ENCODE results near the gene ARHGAP15. TPM values are rescaled to one million over a fixed set of nuclear protein-coding genes. Genes with fewer than 3 reads are reported as not detected.

Gene ARHGAP15
- total RNA-seq, 1 donor from 2014 or later, result not detected

DNA sequence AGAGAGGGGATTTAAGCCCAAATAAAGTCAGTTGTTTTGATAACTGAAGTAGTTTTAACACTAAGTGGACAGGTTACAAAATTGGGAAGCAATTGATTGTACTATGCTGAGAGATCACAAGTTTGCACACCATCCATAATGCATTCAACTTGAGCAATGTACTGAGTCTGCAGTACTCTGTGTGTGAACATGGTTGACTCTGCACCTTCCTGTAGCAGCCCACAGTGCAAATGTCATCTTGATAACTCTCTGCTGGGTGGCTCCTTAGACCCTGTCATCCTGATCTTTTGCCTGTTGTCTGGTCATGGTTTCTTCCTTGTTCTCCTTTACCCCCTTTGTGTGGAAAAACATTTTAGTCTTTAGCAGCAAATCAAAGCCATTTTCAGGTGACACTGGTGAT is 168.0 kb downstream of the ARHGAP15 start:
- Mint-ChIP-seq H3K4me3 (ENCODE audit: unreplicated experiment) (no peak overlapping the region), H3K27me3 (ENCODE audit: low read depth, unreplicated experiment) (no peaks in the 10 kb centered on the region), H3K36me3 (ENCODE audit: low read depth, unreplicated experiment) (no peaks in the 10 kb centered on the region), H3K4me1 (ENCODE audit: low read depth, unreplicated experiment) (peaks cover 4% of the 10 kb centered on the region), H3K27ac (ENCODE audit: unreplicated experiment) (no peak overlapping the region), H3K9me3 (ENCODE audit: unreplicated experiment) (no peaks in the 10 kb centered on the region)
- no peak overlapping the region for H3K4me2 ChIP-seq (ENCODE audit: low read length)
- FAIRE-seq, result no peak
- no peak overlapping the region for H3K4me3 ChIP-seq (ENCODE audit: insufficient read depth, low read depth, low read length)
- no peaks in the 10 kb centered on the region for H3K27me3 ChIP-seq (ENCODE audit: insufficient read depth, low read length)
- TF ChIP-seq EZH2 (IDR thresholded peaks at IDR 0.05; ENCODE audit: insufficient read depth, low read length) (no peak), CTCF (IDR thresholded peaks at IDR 0.05; ENCODE audit: insufficient read depth, low read depth, low read length) (no peak)
- H3K27ac ChIP-seq (ENCODE audit: low read depth, low read length), result no peak overlapping the region
- no peaks in the 10 kb centered on the region for H4K20me1 ChIP-seq (ENCODE audit: insufficient read depth, low read length)
- H3K79me2 ChIP-seq (ENCODE audit: insufficient read depth, low read length), result no peaks in the 10 kb centered on the region
- H3K9ac ChIP-seq (ENCODE audit: low read length), result no peak overlapping the region
- no peak overlapping the region for H2AFZ ChIP-seq (ENCODE audit: low read depth, low read length)
- no peak for DNase-seq (ENCODE audit: low read depth)
- H3K9me3 ChIP-seq (ENCODE audit: insufficient read depth, low read depth, low read length), result no peaks in the 10 kb centered on the region
- H3K4me1 ChIP-seq (ENCODE audit: insufficient read depth, low read length), result no peaks in the 10 kb centered on the region
- H3K36me3 ChIP-seq (ENCODE audit: insufficient read depth, low read length), result no peaks in the 10 kb centered on the region

GRCh38 chr2:143300536-143300935 is 171.3 kb downstream of the ARHGAP15 start:
- Histone ChIP-seq H3K4me3 (ENCODE audit: insufficient read depth, low read depth, low read length) (no peak overlapping the region), H2AFZ (ENCODE audit: low read depth, low read length) (no peak overlapping the region), H3K4me2 (ENCODE audit: low read length) (no peak overlapping the region), H3K79me2 (ENCODE audit: insufficient read depth, low read length) (no peaks in the 10 kb centered on the region), H3K27me3 (ENCODE audit: insufficient read depth, low read length) (no peaks in the 10 kb centered on the region), H3K9ac (ENCODE audit: low read length) (no peak overlapping the region), H4K20me1 (ENCODE audit: insufficient read depth, low read length) (no peaks in the 10 kb centered on the region), H3K27ac (ENCODE audit: low read depth, low read length) (no peak overlapping the region), H3K36me3 (ENCODE audit: insufficient read depth, low read length) (no peaks in the 10 kb centered on the region), H3K9me3 (ENCODE audit: insufficient read depth, low read depth, low read length) (no peaks in the 10 kb centered on the region), H3K4me1 (ENCODE audit: insufficient read depth, low read length) (no peaks in the 10 kb centered on the region)
- TF ChIP-seq CTCF (IDR thresholded peaks at IDR 0.05; ENCODE audit: insufficient read depth, low read depth, low read length) (no peak), EZH2 (IDR thresholded peaks at IDR 0.05; ENCODE audit: insufficient read depth, low read length) (no peak)
- Mint-ChIP-seq H3K27me3 (ENCODE audit: low read depth, unreplicated experiment) (no peaks in the 10 kb centered on the region), H3K36me3 (ENCODE audit: low read depth, unreplicated experiment) (no peaks in the 10 kb centered on the region), H3K4me3 (ENCODE audit: unreplicated experiment) (no peak overlapping the region), H3K27ac (ENCODE audit: unreplicated experiment) (no peak overlapping the region), H3K4me1 (ENCODE audit: low read depth, unreplicated experiment) (peaks cover 4% of the 10 kb centered on the region), H3K9me3 (ENCODE audit: unreplicated experiment) (no peaks in the 10 kb centered on the region)
- FAIRE-seq, result no peak
- peak; percentile 10 for DNase-seq (ENCODE audit: low read depth)

DNA sequence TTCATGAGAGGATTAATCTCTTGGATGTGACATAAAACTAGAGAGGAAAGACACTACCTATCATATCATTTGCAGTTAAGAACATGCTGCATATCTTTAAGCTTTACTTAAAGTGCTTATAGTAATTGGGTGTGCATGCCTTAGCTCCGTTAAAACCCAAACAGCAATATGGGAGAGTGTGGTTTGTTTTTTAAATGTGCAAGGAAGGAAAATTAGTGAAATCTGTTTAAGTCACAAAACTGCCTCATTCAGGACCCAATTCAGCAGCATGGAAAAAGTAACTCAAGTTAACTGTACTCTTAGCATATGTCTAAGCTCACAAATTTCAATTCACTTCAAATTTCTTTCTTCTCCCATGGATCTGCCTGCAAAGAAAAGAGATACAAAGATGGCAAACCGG is 182.2 kb downstream of the ARHGAP15 start:
- Mint-ChIP-seq H3K27me3 (ENCODE audit: low read depth, unreplicated experiment) (no peaks in the 10 kb centered on the region), H3K4me3 (ENCODE audit: unreplicated experiment) (no peak overlapping the region), H3K9me3 (ENCODE audit: unreplicated experiment) (no peaks in the 10 kb centered on the region), H3K36me3 (ENCODE audit: low read depth, unreplicated experiment) (no peaks in the 10 kb centered on the region), H3K4me1 (ENCODE audit: low read depth, unreplicated experiment) (no peaks in the 10 kb centered on the region), H3K27ac (ENCODE audit: unreplicated experiment) (no peak overlapping the region)
- Histone ChIP-seq H2AFZ (ENCODE audit: low read depth, low read length) (no peak overlapping the region), H3K27me3 (ENCODE audit: insufficient read depth, low read length) (no peaks in the 10 kb centered on the region), H3K4me2 (ENCODE audit: low read length) (no peak overlapping the region), H3K4me3 (ENCODE audit: insufficient read depth, low read depth, low read length) (no peak overlapping the region), H3K27ac (ENCODE audit: low read depth, low read length) (no peak overlapping the region), H3K79me2 (ENCODE audit: insufficient read depth, low read length) (no peaks in the 10 kb centered on the region), H3K36me3 (ENCODE audit: insufficient read depth, low read length) (no peaks in the 10 kb centered on the region), H3K9ac (ENCODE audit: low read length) (no peak overlapping the region), H3K9me3 (ENCODE audit: insufficient read depth, low read depth, low read length) (no peaks in the 10 kb centered on the region), H3K4me1 (ENCODE audit: insufficient read depth, low read length) (no peaks in the 10 kb centered on the region), H4K20me1 (ENCODE audit: insufficient read depth, low read length) (no peaks in the 10 kb centered on the region)
- FAIRE-seq, result no peak
- DNase-seq (ENCODE audit: low read depth), result no peak
- TF ChIP-seq CTCF (IDR thresholded peaks at IDR 0.05; ENCODE audit: insufficient read depth, low read depth, low read length) (no peak), EZH2 (IDR thresholded peaks at IDR 0.05; ENCODE audit: insufficient read depth, low read length) (no peak)
